Measurements from ENCODE around the gene OLFM2.
"Not testable (repeated sequence)": the region's sequence is repeated elsewhere in the genome, so short reads cannot be mapped to it uniquely, and the experiment has no call there.

Gene OLFM2

GRCh38 chr19:9936326-9937000 lies at the start of gene OLFM2:
TSS of gene OLFM2 (minus strand) at chr19:9936515. CDS start at chr19:9936366, 149 bp downstream.
- peak; percentile 53 for DNase-seq

- DNase-seq, result no peak
Measured at GRCh38 chr19:9981406-9982260, 45.3 kb upstream of the OLFM2 start.

GRCh38 chr19:9972103-9972502 lies 35.8 kb upstream of the OLFM2 start:
- no peak for DNase-seq

GRCh38 chr19:9971166-9971897 lies 35.0 kb upstream of the OLFM2 start:
- DNase-seq, result no peak

GRCh38 chr19:9970481-9970880 lies 34.2 kb upstream of the OLFM2 start:
- no peak for DNase-seq

GRCh38 chr19:9969688-9969975 lies 33.3 kb upstream of the OLFM2 start:
- no peak for DNase-seq

- no peak for DNase-seq
Measured at GRCh38 chr19:9968820-9969687, 32.7 kb upstream of the OLFM2 start.

- DNase-seq, result no peak
Measured at GRCh38 chr19:9967326-9967725, 31.0 kb upstream of the OLFM2 start.

- DNase-seq, result no peak
Measured at GRCh38 chr19:9966448-9966847, 30.1 kb upstream of the OLFM2 start.

GRCh38 chr19:9966024-9966423 lies 29.7 kb upstream of the OLFM2 start:
- no peak for DNase-seq

GRCh38 chr19:9962623-9963290 lies 26.4 kb upstream of the OLFM2 start:
- no peak for DNase-seq

- DNase-seq, result no peak
Measured at GRCh38 chr19:9961103-9961502, 24.8 kb upstream of the OLFM2 start.

GRCh38 chr19:9958379-9958821 lies 22.1 kb upstream of the OLFM2 start:
- no peak for DNase-seq

- no peak for DNase-seq
Measured at GRCh38 chr19:9956956-9957355, 20.6 kb upstream of the OLFM2 start.

GRCh38 chr19:9953802-9954542 lies 17.7 kb upstream of the OLFM2 start:
- no peak for DNase-seq

- no peak for DNase-seq
Measured at GRCh38 chr19:9952276-9952675, 16.0 kb upstream of the OLFM2 start.

- DNase-seq, result no peak
Measured at GRCh38 chr19:9947441-9947840, 11.1 kb upstream of the OLFM2 start.

GRCh38 chr19:9946528-9947125 lies 10.3 kb upstream of the OLFM2 start:
- DNase-seq, result not testable (repeated sequence)

GRCh38 chr19:9945319-9945966 lies 9.1 kb upstream of the OLFM2 start:
- DNase-seq, result no peak

- DNase-seq, result no peak
Measured at GRCh38 chr19:9943744-9944143, 7.4 kb upstream of the OLFM2 start.
